Measurements from ENCODE around the gene GPR137.
"Not testable (repeated sequence)": the region's sequence is repeated elsewhere in the genome, so short reads cannot be mapped to it uniquely, and the experiment has no call there.

Gene GPR137

GRCh38 chr11:64284962-64285884, at the start of gene GPR137:
TSS of gene GPR137 (plus strand) at chr11:64285848. CDS start at chr11:64286525, 677 bp downstream.
- DNase-seq = peak in 55 of 56 donors; percentile 35 to 98 (median 86)

DNA sequence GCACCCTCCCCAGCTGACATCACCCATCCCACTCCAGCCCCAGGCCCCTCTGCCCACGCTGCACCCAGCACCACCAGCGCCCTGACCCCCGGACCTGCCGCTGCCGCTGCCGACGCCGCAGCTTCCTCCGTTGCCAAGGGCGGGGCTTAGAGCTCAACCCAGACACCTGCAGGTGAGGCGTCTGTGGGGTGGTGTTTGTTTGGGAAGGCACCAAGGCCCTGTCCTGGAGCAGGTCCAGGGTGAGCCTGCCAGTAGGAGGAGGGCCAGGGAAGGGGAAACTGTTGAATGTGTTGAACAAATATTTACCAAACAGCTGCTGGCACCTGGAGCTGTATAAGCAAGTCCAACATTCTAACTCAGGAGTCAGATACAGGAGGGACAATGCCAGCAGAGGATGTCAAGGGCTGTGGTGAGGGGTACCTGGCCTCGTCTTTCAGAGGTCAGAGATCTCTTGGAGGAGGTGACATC, 48.1 kb upstream of the GPR137 start:
- DNase-seq = no peak

GRCh38 chr11:64238076-64238475, 47.6 kb upstream of the GPR137 start:
- DNase-seq = no peak

DNA sequence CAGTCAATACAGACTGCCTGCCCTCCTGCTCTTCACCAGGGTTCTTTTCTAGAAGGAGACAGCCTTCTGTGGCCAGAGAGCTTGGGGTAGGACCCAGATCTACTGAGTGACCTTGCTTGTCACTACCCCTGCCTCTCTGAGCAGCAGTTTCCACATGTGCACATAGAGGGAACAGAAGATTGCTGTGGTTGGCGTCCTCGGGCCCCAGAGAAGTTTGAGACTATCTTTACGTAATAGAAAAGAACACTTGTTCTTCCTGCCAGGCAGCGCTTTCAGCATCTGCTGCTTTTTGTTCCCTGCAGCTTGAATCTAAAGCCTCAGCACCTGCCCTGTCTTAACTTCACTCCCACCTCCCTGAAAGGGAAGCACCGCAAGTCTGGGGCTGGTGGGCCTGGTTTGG, 46.6 kb upstream of the GPR137 start:
- DNase-seq = no peak

GRCh38 chr11:64239662-64240434, 45.8 kb upstream of the GPR137 start:
- DNase-seq = peak in 2 of 56 donors; percentile 44 to 60

DNA sequence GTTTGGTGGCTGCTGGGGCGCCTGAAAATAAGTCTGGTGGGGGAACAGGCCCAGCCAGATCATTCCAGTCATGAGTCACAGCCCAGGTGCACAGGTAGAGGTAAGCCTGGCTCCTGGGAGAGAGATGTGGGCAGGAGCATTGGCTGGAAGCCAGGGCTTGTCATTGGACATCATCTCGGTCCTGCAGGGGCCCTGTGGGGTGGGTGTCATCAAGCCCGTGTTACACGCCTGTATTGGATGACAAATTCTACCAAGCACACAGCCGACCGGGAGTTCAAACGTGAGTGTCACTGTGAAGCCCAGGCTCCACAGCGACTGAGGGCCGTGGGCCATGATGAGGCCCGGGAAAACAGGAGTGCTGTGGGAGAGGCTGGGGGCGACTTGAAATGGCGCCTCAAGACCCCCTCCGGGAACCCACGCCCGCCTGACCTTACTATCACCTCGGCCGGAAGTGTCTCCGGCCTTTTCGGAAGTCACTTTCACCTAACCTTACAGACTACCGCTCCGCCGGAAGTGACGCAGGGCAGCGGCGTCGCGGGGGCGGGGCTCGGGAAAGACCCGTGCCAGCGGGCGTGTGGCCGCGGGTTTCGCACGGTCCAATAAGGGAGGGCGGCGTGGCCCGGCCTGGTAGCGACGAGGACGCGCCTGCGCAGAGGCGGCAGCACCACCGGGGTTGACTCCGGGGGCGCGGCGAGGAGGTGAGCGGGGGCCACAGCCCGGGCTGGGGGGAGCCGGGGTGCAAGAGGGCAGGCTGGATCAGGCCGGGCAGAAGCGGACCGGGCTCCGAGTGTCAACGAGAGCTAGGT, 45.0 kb upstream of the GPR137 start, which contains the start of gene FKBP2:
FKBP2 (plus strand) TSS at position 661 of the 806 bp plus-strand sequence. CDS start 1,293 bp downstream, outside the sequence.
- peak; percentile 88 to 100 (median 97) for DNase-seq

GRCh38 chr11:64241241-64241490, 44.5 kb upstream of the GPR137 start:
- peak; percentile 94 to 100 (median 99) for DNase-seq

DNA sequence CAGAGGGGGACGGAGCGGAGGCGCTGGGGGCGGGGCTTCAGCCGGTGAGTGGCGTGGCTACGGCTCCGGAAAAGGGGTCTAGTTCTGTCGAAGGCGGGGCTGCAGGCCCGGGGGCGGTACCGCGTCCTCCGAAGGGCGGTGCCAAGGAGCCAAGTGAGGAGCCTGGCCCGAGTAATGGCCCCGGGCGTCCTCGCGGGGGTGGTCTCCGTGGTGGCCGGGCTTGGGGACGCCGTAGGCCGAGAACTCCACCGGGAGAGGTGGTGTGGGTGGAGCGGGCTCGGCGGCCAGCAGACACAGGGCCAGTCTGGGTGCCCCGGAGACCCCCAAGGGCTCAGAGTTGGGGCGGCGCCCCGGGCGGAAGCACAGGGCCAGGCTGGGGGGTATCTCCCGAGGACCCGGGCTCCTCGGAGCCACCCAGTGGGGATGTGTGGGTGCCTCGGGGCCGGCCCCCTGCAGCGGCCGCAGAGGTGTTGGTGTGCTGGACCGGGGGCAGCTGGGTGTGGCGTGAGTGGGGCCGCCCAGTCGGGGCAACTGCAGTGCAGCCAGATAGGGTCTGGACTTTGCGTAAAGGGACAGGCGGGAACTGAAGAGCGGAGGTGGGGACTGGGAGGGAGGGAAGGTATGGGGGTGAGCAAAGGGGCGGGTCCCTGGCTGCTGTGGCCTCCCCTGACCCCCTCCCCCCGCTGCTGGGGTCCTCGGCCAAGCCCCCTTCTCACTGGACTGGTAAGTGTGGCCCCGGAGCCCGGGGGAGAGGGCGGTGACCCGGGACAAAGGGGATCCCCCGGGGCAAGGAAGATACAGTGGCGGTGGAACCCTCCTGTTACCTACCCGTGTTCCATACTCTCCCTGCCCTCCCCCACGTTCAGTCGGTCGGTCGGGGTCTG, 43.9 kb upstream of the GPR137 start:
- peak in 1 of 56 donors; percentile 48 for DNase-seq

GRCh38 chr11:64243236-64243854, 42.3 kb upstream of the GPR137 start:
- DNase-seq = no peak

DNA sequence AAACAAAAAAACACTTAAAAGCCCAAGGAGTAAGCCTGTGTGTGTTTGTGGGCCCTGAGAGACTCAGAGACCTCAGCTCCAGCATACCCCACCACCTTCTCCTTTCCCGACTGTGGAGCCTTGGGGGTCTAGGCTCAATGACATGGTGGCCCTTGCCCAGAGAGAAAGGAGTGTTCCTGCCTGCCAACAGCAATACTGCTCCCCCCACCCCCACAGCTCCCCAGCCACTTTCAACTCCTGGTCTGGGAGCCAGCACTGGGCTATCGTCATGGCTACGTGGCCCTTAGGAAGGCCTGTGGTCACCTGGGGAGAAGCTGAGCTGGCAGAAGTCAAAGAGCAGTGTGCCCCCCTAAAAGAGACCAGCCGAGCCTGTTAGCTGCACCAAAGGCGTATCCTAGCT, 41.5 kb upstream of the GPR137 start:
- DNase-seq = no peak

DNA sequence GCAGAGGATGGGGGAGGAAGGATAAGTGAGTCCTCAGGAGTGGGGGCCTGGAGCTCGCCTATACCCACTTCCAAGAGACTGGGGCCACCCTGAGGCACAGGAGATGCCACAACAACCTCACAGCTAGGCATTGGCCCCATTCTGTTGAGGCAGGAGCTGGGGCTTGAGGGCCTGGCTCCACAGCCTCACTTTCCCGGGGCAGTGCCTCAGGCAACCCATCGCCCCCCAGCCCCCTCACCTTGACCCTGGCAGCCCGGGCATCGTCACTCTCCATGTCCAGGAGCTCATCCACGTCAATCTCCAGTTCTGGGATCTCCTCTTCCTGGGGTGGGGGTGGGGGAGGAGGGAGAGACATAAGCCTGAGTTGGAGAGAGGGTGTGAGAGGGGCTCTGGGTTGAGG, 40.7 kb upstream of the GPR137 start:
- peak in 1 of 56 donors; percentile 14 for DNase-seq

DNA sequence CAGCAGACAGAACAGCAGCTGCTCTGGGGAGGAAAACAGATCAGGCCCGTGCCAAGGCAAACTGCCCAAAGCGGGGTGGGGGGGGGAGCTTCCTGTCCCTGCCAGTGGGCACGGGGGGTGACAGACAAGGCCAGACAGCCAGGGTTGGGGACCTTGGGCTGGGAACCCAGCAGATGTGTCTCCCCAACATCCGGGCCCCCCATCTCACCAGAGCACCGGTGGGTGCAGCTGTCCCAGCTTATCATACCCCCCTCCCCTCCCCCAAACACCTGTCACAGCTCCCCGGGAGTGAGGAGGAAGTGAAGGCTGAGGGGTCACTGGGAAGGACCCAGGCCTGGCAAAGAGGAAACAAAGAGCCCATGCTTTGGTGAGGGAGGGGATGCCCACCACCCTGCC, 40.2 kb upstream of the GPR137 start:
- DNase-seq = peak in 24 of 56 donors; percentile 16 to 64 (median 40)

- DNase-seq = peak in 18 of 56 donors; percentile 11 to 55 (median 36)
These were observed 39.6 kb upstream of the GPR137 start for GRCh38 chr11:64245797-64246620.

DNA sequence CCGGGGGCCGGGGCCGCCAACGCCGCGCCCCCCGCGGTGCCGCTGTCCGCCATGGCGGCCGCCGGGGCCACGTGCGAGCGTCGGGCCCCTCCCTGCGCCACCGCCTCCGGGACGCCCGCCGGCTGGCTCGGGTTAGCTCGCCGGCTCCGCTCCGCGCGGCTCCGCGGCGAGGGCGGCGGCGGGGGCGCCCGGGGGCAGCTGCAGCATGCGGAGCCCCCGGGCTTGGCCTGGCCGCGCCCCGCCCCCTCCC, 39.1 kb upstream of the GPR137 start:
- not testable (repeated sequence) for DNase-seq

- peak in 53 of 56 donors; percentile 36 to 90 (median 73) for DNase-seq
These were observed 38.5 kb upstream of the GPR137 start, which contains the start of gene PPP1R14B for GRCh38 chr11:64246871-64247728. TSS of gene PPP1R14B (minus strand) at chr11:64246943. CDS start at chr11:64246673, 270 bp downstream.

DNA sequence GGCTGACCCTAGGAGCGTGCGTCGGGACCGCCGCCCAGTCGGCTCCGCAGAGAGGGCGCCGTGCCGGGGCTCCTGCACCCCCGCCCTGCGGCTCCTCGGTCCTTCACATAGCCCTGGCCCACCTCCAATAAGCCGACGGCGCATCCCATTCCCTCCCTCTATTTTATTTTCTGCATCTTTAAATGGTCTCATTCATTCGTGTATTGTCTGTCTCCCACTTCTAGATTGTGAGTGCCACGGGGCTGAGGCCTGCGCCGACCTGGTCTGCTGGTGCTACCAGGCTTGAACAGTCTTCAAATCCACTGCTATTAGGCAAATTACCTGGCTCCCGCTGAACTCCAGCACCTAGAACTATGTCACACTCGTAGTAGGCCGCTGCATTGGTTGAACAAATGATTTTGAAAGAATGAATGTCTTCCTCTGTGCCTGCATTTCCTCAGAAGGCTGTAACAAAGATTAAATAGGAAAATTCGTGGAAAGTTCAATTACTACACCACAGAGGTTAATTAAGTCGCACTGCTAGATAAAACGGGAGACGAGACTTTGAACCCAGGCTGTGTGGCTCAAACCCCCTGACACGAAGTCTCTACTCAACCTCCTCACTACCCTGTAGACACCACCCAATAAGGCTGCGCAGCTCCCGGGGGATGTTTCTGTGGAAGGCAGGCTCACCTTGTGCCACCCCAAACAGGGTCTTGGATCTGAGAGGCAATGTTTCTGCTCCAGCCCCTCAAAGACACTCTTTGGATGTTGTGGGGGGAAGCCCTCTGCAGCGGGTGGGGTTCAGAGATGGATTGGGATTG, 37.7 kb upstream of the GPR137 start:
- peak in 1 of 56 donors; percentile 84 for DNase-seq

DNA sequence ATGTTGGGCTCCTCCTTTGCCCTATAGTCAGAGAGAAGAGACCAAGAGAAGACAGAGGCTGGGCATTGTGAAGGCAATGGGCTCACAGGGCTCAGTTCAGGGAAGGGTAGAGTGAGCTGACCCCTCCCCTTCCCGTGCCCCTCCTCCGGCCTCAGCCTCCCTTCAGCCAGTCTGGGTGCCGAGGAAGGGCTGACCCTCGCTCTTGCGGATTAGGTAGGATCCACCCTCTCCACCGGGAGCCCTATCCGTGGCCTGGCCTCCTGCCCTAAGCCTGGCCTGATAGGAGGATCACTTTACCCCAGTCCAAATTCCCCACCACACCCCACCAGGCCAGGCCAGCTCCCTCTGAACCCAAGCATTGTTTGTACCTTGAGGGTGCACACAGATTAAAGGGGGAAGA, 37.1 kb upstream of the GPR137 start:
- no peak for DNase-seq
